NCI-H1694 (cell line): ENCODE results near the gene CPA5.

ENCODE experiments used
- DNase-seq: peaks from one replicate; lab custom pipeline; 2025; lab: John Stamatoyannopoulos, UW

CPA5 gene

GRCh38 chr7:130332259-130333053 is 12.2 kb upstream of the CPA5 start:
- no peak for DNase-seq

- DNase-seq = no peak
These were observed 10.8 kb upstream of the CPA5 start for GRCh38 chr7:130333832-130334231.

DNA sequence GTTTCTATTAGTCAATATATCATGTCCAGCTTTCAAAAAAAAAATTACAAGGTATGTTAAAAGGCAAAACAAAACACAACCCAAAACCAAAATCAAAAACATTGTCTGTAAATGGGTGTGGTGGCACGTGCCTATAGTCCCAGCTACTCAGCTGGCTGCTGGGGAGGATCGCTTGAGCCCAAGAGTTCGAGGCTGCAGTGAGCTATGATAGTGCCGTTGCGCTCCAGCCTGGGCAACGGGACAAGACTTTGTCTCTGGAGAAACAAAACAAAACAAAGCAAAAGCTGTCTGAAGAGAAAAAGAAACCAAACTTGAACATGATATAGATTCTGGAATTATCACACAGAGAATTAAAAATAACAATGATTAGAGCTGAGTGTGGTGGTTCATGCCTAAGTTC is 10.3 kb upstream of the CPA5 start:
- no peak for DNase-seq

DNA sequence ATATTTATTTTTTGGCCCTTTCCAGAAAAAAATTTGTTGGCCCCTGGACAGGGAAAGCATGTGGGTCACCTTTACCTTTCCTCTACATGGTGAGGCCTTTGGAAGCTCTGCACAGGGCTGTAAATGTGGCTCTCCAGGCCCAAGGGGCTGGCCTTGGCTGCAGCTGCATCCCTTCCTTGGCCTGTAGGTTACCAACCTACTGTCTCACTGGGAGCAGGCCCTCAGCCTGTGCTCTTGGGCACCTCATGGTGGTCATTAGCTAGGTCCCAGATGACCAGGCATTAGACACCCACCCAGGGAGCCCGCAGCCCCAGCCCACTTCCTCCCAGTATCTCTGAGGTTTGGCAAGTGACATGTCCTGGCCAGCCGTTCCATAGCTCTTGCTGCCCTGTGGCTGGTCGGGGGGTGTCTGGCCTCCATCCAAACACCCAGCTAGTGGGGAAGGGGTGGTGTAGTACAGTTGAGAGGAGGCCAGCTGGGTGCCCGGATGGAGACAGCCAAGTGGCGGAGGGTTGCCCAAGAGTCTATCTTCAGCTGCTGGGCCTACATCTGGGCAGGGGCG is 7.1 kb upstream of the CPA5 start:
- peak; percentile 17 for DNase-seq

- DNase-seq = no peak
These were observed 6.4 kb upstream of the CPA5 start for GRCh38 chr7:130338233-130338632.

- DNase-seq = no peak
These were observed 2.7 kb upstream of the CPA5 start for GRCh38 chr7:130341882-130342281.

DNA sequence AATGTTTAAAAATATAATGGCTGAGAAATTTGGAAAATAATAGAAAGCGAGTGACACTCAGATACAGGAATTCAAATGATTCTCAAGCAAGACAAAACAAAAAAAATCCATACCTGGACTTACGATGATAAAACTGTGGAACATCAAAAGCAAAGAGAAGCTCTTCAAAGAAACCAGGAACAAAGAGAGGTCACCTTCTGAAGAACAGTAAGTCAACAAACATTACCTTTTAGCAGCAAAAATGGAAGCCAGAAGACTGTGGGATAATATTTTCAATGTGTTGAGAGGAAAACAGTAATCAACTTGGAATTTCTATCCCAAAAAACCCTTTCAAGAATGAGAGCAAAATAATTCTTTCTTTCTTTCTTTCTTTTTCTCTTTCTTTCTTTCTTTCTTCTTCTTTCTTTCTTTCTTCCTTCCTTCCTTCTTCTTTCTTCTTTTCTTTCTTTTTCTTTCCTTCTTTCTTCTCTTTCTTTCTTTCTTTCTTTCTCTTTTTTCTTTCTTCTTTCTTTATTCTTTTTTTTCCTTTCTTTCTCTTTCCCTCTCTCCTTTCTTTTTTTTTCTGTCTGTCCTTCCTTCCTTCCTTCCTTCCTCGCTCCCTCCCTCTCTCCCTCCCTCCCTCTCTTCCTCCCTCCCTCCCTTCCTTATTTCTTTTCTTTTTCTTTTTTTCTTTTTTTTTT is 1.8 kb upstream of the CPA5 start:
- DNase-seq = no peak

DNA sequence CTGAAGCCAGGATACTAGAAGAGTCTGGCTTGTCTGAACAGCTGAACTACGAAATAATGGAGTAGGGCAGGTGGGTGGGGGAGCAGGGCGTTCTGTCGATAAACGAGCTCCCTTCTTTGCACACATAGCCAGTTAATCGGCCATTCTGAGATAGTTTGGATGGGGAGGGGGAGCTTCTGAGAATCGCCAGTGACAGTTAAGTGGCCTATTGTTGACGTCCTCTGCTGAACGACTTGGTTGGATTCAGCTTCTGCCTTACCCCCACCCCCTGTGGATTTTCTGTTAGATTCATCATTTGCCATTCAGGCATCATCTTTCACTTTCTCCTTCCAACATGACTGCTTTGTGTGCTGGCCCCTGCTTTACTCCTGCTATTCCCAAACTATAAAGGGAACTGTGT is 520 bp downstream of the CPA5 start:
- DNase-seq = no peak

DNA sequence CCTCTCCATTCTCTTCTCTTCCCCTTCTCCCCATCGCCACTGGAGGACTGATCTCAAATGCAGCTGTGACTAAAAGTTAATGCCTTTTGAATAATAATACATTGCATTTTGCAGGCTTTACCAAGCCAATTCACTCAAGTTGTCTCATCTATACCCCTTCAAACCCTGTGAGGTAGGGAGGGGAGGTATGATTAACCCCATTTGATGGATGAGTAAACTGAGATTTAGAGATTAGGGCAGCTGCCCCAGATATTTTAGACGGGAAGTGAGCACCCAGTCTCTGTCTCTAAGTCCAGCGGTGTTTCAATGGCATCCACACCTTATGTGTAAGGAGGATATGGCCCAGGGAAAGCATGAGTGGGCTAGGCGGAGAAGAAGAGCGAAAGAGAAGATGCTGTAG is 1.1 kb downstream of the CPA5 start:
- no peak for DNase-seq

GRCh38 chr7:130346177-130346905 is 1.7 kb downstream of the CPA5 start:
- no peak for DNase-seq

DNA sequence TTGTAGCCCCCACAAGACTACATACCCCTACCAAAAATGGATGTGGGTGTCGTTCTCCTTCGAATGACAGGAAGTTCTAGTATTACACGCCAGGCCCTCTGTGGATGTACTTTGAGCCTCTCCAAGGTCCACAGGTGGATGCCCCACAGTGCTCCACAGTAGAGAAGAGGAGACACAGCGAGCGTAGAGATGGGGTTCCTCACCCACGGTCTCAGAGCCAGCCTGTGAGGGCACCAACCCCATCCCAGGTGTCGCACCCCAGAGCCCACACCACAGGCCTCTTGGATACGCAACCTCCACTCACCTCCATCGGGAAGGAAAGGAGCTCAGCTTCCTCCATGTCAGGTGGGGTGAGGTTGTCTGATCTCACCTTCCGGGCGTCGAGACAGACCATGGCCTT is 2.3 kb downstream of the CPA5 start:
- no peak for DNase-seq

DNA sequence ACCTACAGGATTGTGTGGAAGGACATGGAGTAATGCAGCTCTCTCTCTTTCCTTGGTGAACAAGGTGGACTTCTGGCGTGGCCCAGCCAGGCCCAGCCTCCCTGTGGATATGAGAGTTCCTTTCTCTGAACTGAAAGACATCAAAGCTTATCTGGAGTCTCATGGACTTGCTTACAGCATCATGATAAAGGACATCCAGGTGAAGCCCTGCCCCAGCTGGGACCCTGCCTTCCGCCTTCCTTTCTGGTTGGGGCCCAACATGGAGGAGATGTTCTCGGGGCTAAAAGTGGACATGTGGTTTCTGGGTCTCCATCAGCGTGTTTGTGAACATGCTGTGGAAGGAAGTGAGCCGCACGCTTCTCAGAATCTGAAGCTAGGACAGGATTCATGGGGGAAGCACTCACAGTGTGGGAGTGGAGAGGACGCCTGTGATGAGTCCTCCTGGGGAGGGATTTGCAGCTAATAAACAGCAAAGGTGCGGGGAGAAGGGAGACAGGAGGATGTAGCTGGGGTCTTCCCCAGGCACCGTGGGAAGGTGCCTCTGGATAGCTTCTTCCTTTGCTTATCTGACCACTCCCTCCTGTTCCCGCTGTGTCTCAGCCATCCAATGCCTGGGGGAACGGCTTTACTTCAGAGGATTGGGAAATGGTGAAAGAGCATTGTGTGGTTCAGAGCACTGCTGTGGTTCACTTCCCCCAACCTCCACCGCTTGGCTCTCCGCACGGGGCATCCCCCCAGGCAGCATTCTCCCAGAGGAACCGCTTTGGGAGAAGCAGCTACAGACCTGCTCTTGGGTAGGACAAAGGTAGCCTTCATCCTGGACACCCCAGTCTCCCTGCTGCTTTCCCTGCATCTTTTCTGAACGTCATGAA is 5.5 kb downstream of the CPA5 start:
- DNase-seq = no peak

GRCh38 chr7:130350945-130351790 is 6.6 kb downstream of the CPA5 start:
- DNase-seq = no peak

- no peak for DNase-seq
These were observed 7.1 kb downstream of the CPA5 start for GRCh38 chr7:130351791-130352090.

- DNase-seq = no peak
These were observed 7.8 kb downstream of the CPA5 start for GRCh38 chr7:130352194-130353074.

DNA sequence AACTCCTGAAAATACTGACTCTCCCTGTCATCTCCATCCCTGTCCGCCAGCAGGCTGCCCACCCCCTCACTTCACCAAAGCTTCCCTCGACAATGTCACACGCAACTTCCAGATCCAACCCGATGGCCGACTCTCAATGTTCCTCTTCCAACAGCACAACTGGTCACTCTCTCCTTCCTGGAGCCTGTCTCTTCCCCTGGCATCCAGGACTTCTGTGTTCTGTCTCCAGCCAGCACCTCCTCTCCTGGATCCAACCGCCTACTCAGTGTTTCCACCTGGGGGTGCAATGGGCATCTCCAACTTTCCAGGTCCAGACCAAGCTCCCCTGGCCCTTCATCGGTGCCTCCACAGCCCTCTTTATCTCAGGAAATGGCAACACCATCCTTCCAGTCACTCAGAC is 8.6 kb downstream of the CPA5 start:
- DNase-seq = no peak

- no peak for DNase-seq
These were observed 11.7 kb downstream of the CPA5 start for GRCh38 chr7:130356121-130356875.

- no peak for DNase-seq
These were observed 12.4 kb downstream of the CPA5 start for GRCh38 chr7:130356876-130357611.

DNA sequence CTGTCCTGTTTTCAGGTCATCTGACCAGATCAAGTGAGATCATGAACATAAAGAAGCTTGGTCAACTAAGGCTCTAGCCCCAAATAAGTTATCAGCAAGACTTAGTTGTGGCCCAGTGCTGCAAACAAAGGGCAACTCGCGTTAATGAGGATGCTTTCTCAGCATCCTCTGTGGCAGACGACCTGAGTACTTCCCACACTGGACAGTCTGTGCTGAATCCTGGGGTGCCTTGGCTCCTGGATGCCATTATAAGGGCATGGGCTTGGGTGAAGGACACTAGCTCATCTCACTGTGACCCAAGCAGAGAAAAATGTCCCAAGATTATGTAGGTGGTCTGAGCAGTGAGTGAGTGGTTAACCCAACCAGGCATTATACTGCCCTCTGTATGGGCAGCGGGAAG is 13.9 kb downstream of the CPA5 start:
- DNase-seq = no peak
